ENCODE data around the gene CYP46A1. TPM values are rescaled to one million over a fixed set of nuclear protein-coding genes. Genes with fewer than 3 reads are reported as not detected.

Gene CYP46A1
- total RNA-seq, 1 experiment from 2014 or later, result 0.36 TPM

DNA sequence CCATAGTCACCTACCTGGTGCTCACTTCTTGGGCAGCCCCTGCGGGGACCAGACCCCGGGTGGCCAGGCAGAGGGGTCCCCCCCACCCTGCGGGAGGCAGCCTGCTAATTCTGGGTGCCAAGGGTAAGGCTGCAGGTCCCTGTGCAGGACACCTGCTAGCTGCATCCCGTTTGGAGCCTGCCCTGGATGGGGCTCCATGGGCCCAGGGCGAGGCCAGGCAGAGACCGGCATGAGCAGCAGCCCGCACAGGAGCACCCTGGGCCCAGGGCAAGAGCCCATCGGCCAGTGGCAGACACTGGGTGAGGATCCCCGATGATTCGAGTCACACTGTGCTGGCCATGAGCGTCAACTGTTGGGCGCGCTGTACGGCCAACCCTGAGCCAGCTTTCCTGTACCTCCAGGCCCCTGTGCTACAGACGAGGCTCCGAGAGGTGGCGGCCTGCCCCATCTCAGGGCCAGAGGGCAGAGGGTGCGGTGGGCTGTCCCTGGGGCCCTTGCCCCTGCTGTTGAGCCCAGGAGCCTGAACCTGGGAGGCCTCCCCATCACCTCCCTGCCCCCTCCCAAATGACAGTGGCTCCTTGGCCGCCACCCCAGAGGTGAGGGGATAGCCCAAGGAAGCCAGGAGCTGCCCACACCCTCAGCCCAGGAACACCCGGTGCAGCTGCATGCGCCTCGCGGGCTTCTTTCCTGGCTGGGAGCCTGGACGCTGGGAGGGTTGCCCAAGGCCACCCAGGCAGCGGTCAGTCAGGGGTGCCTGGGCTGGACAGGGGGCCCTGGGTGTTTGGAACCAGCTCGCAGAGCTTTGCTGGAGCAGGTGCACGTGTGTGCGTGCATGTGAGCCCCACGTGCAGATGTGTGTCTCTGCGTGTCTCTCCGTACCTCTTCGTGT is 47.7 kb downstream of the CYP46A1 start:
- CTCF ChIA-PET, result no interaction called here
- Histone ChIP-seq H3K9me3 (ENCODE audit: control insufficient read depth, insufficient read depth, low read depth, low read length) (no peaks in the 10 kb centered on the region), H3K27me3 (ENCODE audit: control insufficient read depth, insufficient read depth, low read length) (no peaks in the 10 kb centered on the region), H3K4me3 (ENCODE audit: low read depth in 2 of 2, low read length in 2 of 2) (no peak overlapping the region), H3K36me3 (ENCODE audit: control insufficient read depth, insufficient read depth, low read length) (no peaks in the 10 kb centered on the region), H3K27ac (ENCODE audit: low read length) (no peak overlapping the region), H3K4me1 (ENCODE audit: control insufficient read depth, insufficient read depth, low read length) (peaks cover 14% of the 10 kb centered on the region)
- no TSS peak for BruUV-seq (replicated peaks)
- no peak for ATAC-seq
- in situ Hi-C loops (cut with HindIII; ENCODE audit: low pct_unique_long_range_greater_than_20kb, low sequenced_read_pairs), result no loop called here
- DNase-seq (ENCODE audit: low read depth, low spot score), result no peak
- POLR2A ChIA-PET, result no interaction called here
- intact Hi-C loops (cut with micrococcal nuclease; ENCODE audit: unreplicated experiment), result loop anchor here (2.0 kb wide), 1 partner anchor 153 kb away; no protein-coding TSS in a partner anchor
- TF ChIP-seq TCF7L2 (IDR thresholded peaks at IDR 0.05; ENCODE audit: low read depth, low read length) (no peak), POLR2AphosphoS5 (IDR thresholded peaks at IDR 0.05; ENCODE audit: low read depth, low read length) (no peak), SIN3A (IDR thresholded peaks at IDR 0.05; ENCODE audit: borderline replicate concordance, insufficient read depth, low read depth, low read length) (no peak)
- TF ChIP-seq, protein P1, sequence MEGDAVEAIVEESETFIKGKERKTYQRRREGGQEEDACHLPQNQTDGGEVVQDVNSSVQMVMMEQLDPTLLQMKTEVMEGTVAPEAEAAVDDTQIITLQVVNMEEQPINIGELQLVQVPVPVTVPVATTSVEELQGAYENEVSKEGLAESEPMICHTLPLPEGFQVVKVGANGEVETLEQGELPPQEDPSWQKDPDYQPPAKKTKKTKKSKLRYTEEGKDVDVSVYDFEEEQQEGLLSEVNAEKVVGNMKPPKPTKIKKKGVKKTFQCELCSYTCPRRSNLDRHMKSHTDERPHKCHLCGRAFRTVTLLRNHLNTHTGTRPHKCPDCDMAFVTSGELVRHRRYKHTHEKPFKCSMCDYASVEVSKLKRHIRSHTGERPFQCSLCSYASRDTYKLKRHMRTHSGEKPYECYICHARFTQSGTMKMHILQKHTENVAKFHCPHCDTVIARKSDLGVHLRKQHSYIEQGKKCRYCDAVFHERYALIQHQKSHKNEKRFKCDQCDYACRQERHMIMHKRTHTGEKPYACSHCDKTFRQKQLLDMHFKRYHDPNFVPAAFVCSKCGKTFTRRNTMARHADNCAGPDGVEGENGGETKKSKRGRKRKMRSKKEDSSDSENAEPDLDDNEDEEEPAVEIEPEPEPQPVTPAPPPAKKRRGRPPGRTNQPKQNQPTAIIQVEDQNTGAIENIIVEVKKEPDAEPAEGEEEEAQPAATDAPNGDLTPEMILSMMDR (IDR thresholded peaks at IDR 0.05), result no peak
- TF ChIP-seq, protein P2, sequence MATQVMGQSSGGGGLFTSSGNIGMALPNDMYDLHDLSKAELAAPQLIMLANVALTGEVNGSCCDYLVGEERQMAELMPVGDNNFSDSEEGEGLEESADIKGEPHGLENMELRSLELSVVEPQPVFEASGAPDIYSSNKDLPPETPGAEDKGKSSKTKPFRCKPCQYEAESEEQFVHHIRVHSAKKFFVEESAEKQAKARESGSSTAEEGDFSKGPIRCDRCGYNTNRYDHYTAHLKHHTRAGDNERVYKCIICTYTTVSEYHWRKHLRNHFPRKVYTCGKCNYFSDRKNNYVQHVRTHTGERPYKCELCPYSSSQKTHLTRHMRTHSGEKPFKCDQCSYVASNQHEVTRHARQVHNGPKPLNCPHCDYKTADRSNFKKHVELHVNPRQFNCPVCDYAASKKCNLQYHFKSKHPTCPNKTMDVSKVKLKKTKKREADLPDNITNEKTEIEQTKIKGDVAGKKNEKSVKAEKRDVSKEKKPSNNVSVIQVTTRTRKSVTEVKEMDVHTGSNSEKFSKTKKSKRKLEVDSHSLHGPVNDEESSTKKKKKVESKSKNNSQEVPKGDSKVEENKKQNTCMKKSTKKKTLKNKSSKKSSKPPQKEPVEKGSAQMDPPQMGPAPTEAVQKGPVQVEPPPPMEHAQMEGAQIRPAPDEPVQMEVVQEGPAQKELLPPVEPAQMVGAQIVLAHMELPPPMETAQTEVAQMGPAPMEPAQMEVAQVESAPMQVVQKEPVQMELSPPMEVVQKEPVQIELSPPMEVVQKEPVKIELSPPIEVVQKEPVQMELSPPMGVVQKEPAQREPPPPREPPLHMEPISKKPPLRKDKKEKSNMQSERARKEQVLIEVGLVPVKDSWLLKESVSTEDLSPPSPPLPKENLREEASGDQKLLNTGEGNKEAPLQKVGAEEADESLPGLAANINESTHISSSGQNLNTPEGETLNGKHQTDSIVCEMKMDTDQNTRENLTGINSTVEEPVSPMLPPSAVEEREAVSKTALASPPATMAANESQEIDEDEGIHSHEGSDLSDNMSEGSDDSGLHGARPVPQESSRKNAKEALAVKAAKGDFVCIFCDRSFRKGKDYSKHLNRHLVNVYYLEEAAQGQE (IDR thresholded peaks at IDR 0.05; ENCODE audit: insufficient read depth in 1 of 2, low read depth in 2 of 2, low read length in 1 of 2), result no peak

DNA sequence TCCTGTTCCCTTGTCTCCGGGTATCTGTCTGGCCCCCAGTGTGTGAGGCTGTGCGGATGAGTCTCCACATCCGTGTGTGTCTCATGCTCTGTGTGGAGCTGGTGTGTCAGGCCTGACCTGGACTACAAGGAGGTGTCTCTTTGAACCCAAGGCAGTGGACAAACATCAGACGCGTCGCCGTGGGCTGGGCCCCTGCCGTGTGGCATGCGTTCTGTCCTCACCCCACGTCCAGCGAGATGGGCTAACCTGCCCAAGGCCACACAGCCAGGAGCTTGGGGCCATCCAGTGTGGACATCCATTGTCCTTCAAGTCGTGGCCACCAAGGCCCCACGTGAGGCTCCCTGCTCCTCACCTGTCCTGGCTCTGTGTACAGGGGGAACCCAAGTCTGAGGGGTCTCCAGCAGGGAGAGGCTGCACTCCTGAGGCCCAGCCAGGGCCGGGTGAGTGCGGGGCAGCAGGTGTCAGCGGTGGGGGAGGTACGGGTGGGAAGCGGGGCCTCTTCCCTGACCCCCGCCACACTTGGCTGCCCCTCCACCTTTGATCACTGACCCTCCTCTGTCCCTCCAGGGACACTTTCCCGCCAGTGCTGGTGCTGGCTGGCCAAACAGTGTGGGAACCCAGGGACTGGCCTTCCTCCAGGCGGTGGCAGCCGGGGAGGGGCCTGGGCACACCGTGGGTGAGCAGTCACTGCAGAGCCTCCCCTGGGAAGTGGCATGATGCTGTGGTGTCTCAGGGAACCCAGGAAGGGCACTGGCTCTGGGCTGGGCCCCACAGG is 48.5 kb downstream of the CYP46A1 start:
- BruUV-seq (replicated peaks), result no TSS peak
- H3K27me3 ChIP-seq (ENCODE audit: control insufficient read depth, insufficient read depth, low read length), result no peaks in the 10 kb centered on the region
- peaks cover 19% of the 10 kb centered on the region for H3K4me1 ChIP-seq (ENCODE audit: control insufficient read depth, insufficient read depth, low read length)
- H3K27ac ChIP-seq (ENCODE audit: low read length), result no peak overlapping the region
- ChIA-PET CTCF (no interaction called here), POLR2A (interaction anchor here (0.6 kb wide), 1 partner anchor 233 kb away, joined by 4 read pairs; no protein-coding TSS in a partner anchor)
- no peak overlapping the region for H3K4me3 ChIP-seq (ENCODE audit: low read depth in 2 of 2, low read length in 2 of 2)
- H3K9me3 ChIP-seq (ENCODE audit: control insufficient read depth, insufficient read depth, low read depth, low read length), result no peaks in the 10 kb centered on the region
- in situ Hi-C loops (cut with HindIII; ENCODE audit: low pct_unique_long_range_greater_than_20kb, low sequenced_read_pairs), result no loop called here
- intact Hi-C loops (cut with micrococcal nuclease; ENCODE audit: unreplicated experiment), result no loop called here
- ATAC-seq (no peak), DNase-seq (ENCODE audit: low read depth, low spot score) (no peak)
- TF ChIP-seq SIN3A (IDR thresholded peaks at IDR 0.05; ENCODE audit: borderline replicate concordance, insufficient read depth, low read depth, low read length) (no peak), POLR2AphosphoS5 (IDR thresholded peaks at IDR 0.05; ENCODE audit: low read depth, low read length) (no peak), TCF7L2 (IDR thresholded peaks at IDR 0.05; ENCODE audit: low read depth, low read length) (no peak)
- TF ChIP-seq, protein P1 (IDR thresholded peaks at IDR 0.05), result no peak
- no peaks in the 10 kb centered on the region for H3K36me3 ChIP-seq (ENCODE audit: control insufficient read depth, insufficient read depth, low read length)

Data from Panc1 (cell line).